HCT116 (cell line): Measurements from ENCODE around the gene PNKP. TPM values are rescaled to one million over a fixed set of nuclear protein-coding genes. Genes with fewer than 3 reads are reported as not detected.

Experiments
- ATAC-seq: fragments of 200-7000 bp; cut with Tn5 transposase; 2 replicates; pipeline ENCODE4 v1.9.1; 2020; ENCODE audit warnings: mild to moderate bottlenecking, moderate library complexity
- BruUV-seq: library from RNA; stranded (reverse); fragments of 400-500 nt; replicated peaks from 2 replicates; lab custom pipeline; 2021; lab: Mats Ljungman, UMichigan
- CTCF ChIA-PET: fragments of 300-600 bp; sonication (Branson Sonifier 250); formaldehyde crosslinking; loops from one replicate; lab custom pipeline; 2021; ENCODE audit warnings: antibody characterized with exemption; lab: Charles Lee
- POLR2A ChIA-PET: fragments of 300-600, 350-600 bp; sonication (Branson Sonifier 250); formaldehyde crosslinking; loops from one replicate; lab custom pipeline; 2021; ENCODE audit warnings: antibody characterized with exemption; lab: Charles Lee
- RAD21 ChIA-PET, 2 experiments: fragments of 300-600 bp; sonication (Branson Sonifier 250); formaldehyde crosslinking; loops; one replicate each; lab custom pipeline; 2023; ENCODE audit warnings: low total read pairs in 2 of 2; ENCODE audit not compliant: uncharacterized antibody in 2 of 2, unreplicated experiment in 2 of 2, low non-redundant PET in 1 of 2; lab: Charles Lee
- DNase-seq: peaks from one replicate; pipeline ENCODE4 v3.0.0-alpha.2; 2010; ENCODE audit warnings: low read depth, low spot score
- H2AFZ ChIP-seq: fragments of 200-600 bp; shearing (Covaris generic), sonication (generic); 2 replicates; pipeline ENCODE4 v1.6.1; 2017; ENCODE audit warnings: low read depth, mixed run types, mixed read lengths, antibody characterized with exemption, low read length; ENCODE audit not compliant: poor library complexity, severe bottlenecking
- H3K27ac ChIP-seq: 2 replicates; pipeline ENCODE4 v1.5.1; 2012; ENCODE audit warnings: low read depth, low read length
- H3K27me3 ChIP-seq: fragments of 200-600 bp; sonication (generic); 2 replicates; pipeline ENCODE4 v1.6.1; 2016; ENCODE audit warnings: mixed run types, low read length, mixed read lengths; ENCODE audit not compliant: insufficient read depth
- H3K36me3 ChIP-seq, 2 experiments: fragments of 200-500 bp in 1 of 2; fragments of 200-600 bp in 1 of 2; sonication (Bioruptor generic) in 1 of 2; sonication (generic) in 1 of 2; 2 replicates each; pipeline versions ENCODE4 v1.5.1 to v1.6.1; 2014 to 2016; ENCODE audit warnings: low read length in 2 of 2, inconsistent platforms in 1 of 2, mixed read lengths in 1 of 2, mixed run types in 1 of 2; ENCODE audit not compliant: insufficient read depth in 2 of 2, control insufficient read depth in 1 of 2
- H3K4me1 ChIP-seq, 2 experiments: fragments of 200-600 bp in 1 of 2; sonication (generic) in 1 of 2; 2 replicates each; pipeline versions ENCODE4 v1.5.1 to v1.6.1; 2012 to 2017; ENCODE audit warnings: low read length in 2 of 2, inconsistent platforms in 1 of 2, mild to moderate bottlenecking in 1 of 2, mixed read lengths in 1 of 2, mixed run types in 1 of 2, moderate library complexity in 1 of 2; ENCODE audit not compliant: insufficient read depth in 2 of 2, control insufficient read depth in 1 of 2
- H3K4me2 ChIP-seq: fragments of 200-600 bp; sonication (generic); 2 replicates; pipeline ENCODE4 v1.6.1; 2017; ENCODE audit warnings: mixed run types, low read length, mixed read lengths
- H3K4me3 ChIP-seq, 2 experiments: fragments of 200-600 bp in 1 of 2; sonication (generic) in 1 of 2; replicated peaks in 1 of 2; 2 replicates each; pipeline ENCODE4 v1.5.1; 2011 to 2016; ENCODE audit warnings: low read length in 2 of 2, control low read depth in 1 of 2, low read depth in 1 of 2, mild to moderate bottlenecking in 1 of 2, mixed read lengths in 1 of 2, mixed run types in 1 of 2
- H3K79me2 ChIP-seq: fragments of 200-600 bp; sonication (generic); 2 replicates; pipeline ENCODE4 v1.6.1; 2017; ENCODE audit warnings: mild to moderate bottlenecking, mixed run types, low read length, moderate library complexity, mixed read lengths; ENCODE audit not compliant: insufficient read depth
- H3K9ac ChIP-seq: fragments of 200-600 bp; sonication (generic); 2 replicates; pipeline ENCODE4 v1.6.1; 2016; ENCODE audit warnings: low read length, mixed read lengths
- H3K9me2 ChIP-seq: fragments of 200-600 bp; sonication (generic), shearing (Covaris generic); 2 replicates; pipeline ENCODE4 v1.6.1; 2017; ENCODE audit warnings: mixed run types, mild to moderate bottlenecking, moderate library complexity; ENCODE audit not compliant: insufficient read depth
- H3K9me3 ChIP-seq, 2 experiments: fragments of 200-500 bp in 1 of 2; fragments of 200-600 bp in 1 of 2; sonication (Bioruptor generic) in 1 of 2; sonication (generic) in 1 of 2; 2 replicates each; pipeline ENCODE4 v1.6.1; 2014 to 2017; ENCODE audit warnings: low read length in 2 of 2, mixed read lengths in 2 of 2, inconsistent platforms in 1 of 2, low read depth in 1 of 2, mild to moderate bottlenecking in 1 of 2, mixed run types in 1 of 2, moderate library complexity in 1 of 2; ENCODE audit not compliant: control insufficient read depth in 1 of 2, insufficient read depth in 1 of 2
- H4K20me1 ChIP-seq: fragments of 200-600 bp; sonication (generic), shearing (Covaris generic); 2 replicates; pipeline ENCODE4 v1.6.1; 2017; ENCODE audit warnings: mixed run types, mild to moderate bottlenecking, moderate library complexity; ENCODE audit not compliant: insufficient read depth
- CTCF ChIP-seq, 3 experiments: fragments of 200-600 bp in 1 of 3; sonication (generic) in 1 of 3; IDR thresholded peaks in 2 of 3; conservative IDR thresholded peaks in 1 of 3; 2 replicates each; pipeline ENCODE4 v1.5.1; 2012 to 2017; ENCODE audit warnings: low read depth in 2 of 3, low read length in 2 of 3, antibody characterized with exemption in 1 of 3, borderline replicate concordance in 1 of 3, control low read depth in 1 of 3, mild to moderate bottlenecking in 1 of 3, mixed read lengths in 1 of 3, mixed run types in 1 of 3, moderate library complexity in 1 of 3; ENCODE audit not compliant: insufficient read depth in 1 of 3
- EGR1 ChIP-seq: IDR thresholded peaks from 2 replicates; pipeline ENCODE4 v1.6.1; 2012; ENCODE audit warnings: low read depth
- ELF1 ChIP-seq: IDR thresholded peaks from 2 replicates; pipeline ENCODE4 v1.6.1; 2012; ENCODE audit warnings: low read depth, borderline replicate concordance
- EZH2 ChIP-seq: fragments of 200-600 bp; sonication (generic); IDR thresholded peaks from 2 replicates; pipeline ENCODE4 v1.6.1; 2017; ENCODE audit warnings: antibody characterized with exemption, mixed run types
- EZH2phosphoT487 ChIP-seq: fragments of 200-600 bp; IDR thresholded peaks from 2 replicates; pipeline ENCODE4 v1.6.1; 2018; ENCODE audit warnings: antibody characterized with exemption, borderline replicate concordance
- FOSL1 ChIP-seq: IDR thresholded peaks from 2 replicates; pipeline ENCODE4 v1.6.1; 2012; ENCODE audit warnings: low read depth
- JUND ChIP-seq: IDR thresholded peaks from 2 replicates; pipeline ENCODE4 v1.6.1; 2012
- MAX ChIP-seq: IDR thresholded peaks from 2 replicates; pipeline ENCODE4 v1.6.1; 2012
- POLR2A ChIP-seq: IDR thresholded peaks from 2 replicates; pipeline ENCODE4 v1.7.0; 2011; ENCODE audit warnings: borderline replicate concordance; ENCODE audit not compliant: insufficient read depth, insufficient read length; ENCODE audit errors: extremely low read depth
- POLR2AphosphoS5 ChIP-seq: IDR thresholded peaks from 2 replicates; pipeline ENCODE4 v1.6.1; 2011; ENCODE audit warnings: mild to moderate bottlenecking, low read depth, low read length, moderate library complexity
- RAD21 ChIP-seq: IDR thresholded peaks from 2 replicates; pipeline ENCODE4 v1.6.1; 2012; ENCODE audit warnings: low read depth, mild to moderate bottlenecking
- SP1 ChIP-seq: IDR thresholded peaks from 2 replicates; pipeline ENCODE4 v1.6.1; 2012; ENCODE audit warnings: low read depth
- SRF ChIP-seq: IDR thresholded peaks from 2 replicates; pipeline ENCODE4 v1.6.1; 2012; ENCODE audit warnings: low read depth
- TCF7L2 ChIP-seq: IDR thresholded peaks from 2 replicates; pipeline ENCODE4 v1.7.0; 2011; ENCODE audit warnings: borderline replicate concordance, inconsistent platforms; ENCODE audit not compliant: insufficient read depth, insufficient read length; ENCODE audit errors: extremely low read depth
- YY1 ChIP-seq: IDR thresholded peaks from 2 replicates; pipeline ENCODE4 v1.6.1; 2011; ENCODE audit warnings: low read length, low read depth, moderate library complexity, mild to moderate bottlenecking; ENCODE audit not compliant: insufficient replicate concordance; ENCODE audit errors: extremely low read depth
- ZNF274 ChIP-seq: fragments of 200-500 bp; sonication (Bioruptor generic); IDR thresholded peaks from 2 replicates; pipeline ENCODE4 v1.6.1; 2014; ENCODE audit warnings: mild to moderate bottlenecking, low read depth, low read length, inconsistent platforms
- intact Hi-C: fragments of 100-400 bp; cut with micrococcal nuclease; formaldehyde crosslinking; loops from 2 replicates; pipeline ENCODE4 v1.10.0; 2022
- total RNA-seq: library from RNA; stranded (reverse); gene quantifications from one replicate; pipeline ENCODE4 v1.2.1, GENCODE V29; 2021; ENCODE audit not compliant: unreplicated experiment

The PNKP gene
- total RNA-seq, 1 experiment from 2014 or later, result 129 TPM

DNA sequence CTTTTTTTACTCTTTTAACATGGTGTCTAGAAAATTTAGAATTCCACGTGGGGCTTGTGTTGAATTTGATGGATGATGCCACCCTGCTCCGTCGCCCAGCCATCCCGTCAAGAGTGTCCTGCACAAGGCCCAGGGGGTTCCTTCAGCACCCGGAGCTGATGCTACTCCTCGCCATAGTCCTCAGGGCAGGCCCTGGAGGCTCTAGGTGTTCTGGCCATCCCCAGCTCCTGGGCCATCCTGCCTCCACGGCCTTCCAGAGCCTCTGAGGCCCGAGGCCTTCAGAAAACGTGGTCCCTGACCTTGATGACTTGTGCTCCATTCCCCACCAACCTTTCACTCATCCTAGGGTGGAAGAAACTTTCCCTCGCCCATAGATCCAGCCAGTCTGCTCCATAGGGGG lies 6.5 kb upstream of the PNKP start:
- Histone ChIP-seq H3K27me3 (no peaks in the 10 kb centered on the region), H2AFZ (no peak overlapping the region), H3K9ac (no peak overlapping the region), H3K79me2 (peaks cover 31% of the 10 kb centered on the region), H3K9me2 (no peaks in the 10 kb centered on the region), H4K20me1 (no peaks in the 10 kb centered on the region), H3K4me3 (no peak overlapping the region), H3K36me3 (peaks cover 0 to 9% of the 10 kb centered on the region in 2 experiments; a peak in 1 of 4 replicates), H3K9me3 (no peaks in the 10 kb centered on the region), H3K4me2 (no peak overlapping the region), H3K4me1 (peaks cover 18 to 38% of the 10 kb centered on the region in 2 experiments), H3K27ac (peak overlapping the region; percentile 8; the same call in 1 of the 2 replicates)
- TF ChIP-seq SP1, result no peak
- no peak for TF ChIP-seq EGR1
- TF ChIP-seq EZH2phosphoT487, result no peak
- no peak for TF ChIP-seq POLR2AphosphoS5
- no peak for TF ChIP-seq RAD21
- no peak for TF ChIP-seq ZNF274
- no peak for TF ChIP-seq POLR2A
- no peak for TF ChIP-seq JUND
- no peak for TF ChIP-seq MAX
- no peak for TF ChIP-seq TCF7L2
- TF ChIP-seq SRF, result no peak
- no peak for TF ChIP-seq EZH2
- no peak for TF ChIP-seq YY1
- no peak for TF ChIP-seq CTCF (IDR thresholded peaks at IDR 0.05 in 2 of 3, conservative IDR thresholded peaks at IDR 0.05 in 1 of 3; ENCODE audit: borderline replicate concordance in 1 of 3, insufficient read depth in 1 of 3, low read depth in 2 of 3, low read length in 2 of 3)
- TF ChIP-seq ELF1, result no peak
- TF ChIP-seq FOSL1, result no peak
- no TSS peak for BruUV-seq
- no peak for DNase-seq
- ChIA-PET CTCF (no interaction called here), RAD21 (no interaction called here), POLR2A (no interaction called here)
- no peak for ATAC-seq
- intact Hi-C loops, result no loop called here
